SK-N-SH treated with all-trans-retinoic acid at 6 μM for 48 hours (cell line): Measurements from ENCODE around the gene RAPGEF1.

Source experiments
- BACH2 ChIP-seq: fragments of 250-450 bp; sonication (Bioruptor Pico); IDR thresholded peaks from 2 replicates; pipeline ENCODE4 v1.9.0; 2021; ENCODE audit warnings: mild to moderate bottlenecking, borderline replicate concordance
- CREB5 ChIP-seq: fragments of 250-450 bp; sonication (Bioruptor Pico); IDR thresholded peaks from 2 replicates; pipeline ENCODE4 v1.5.1; 2020; ENCODE audit warnings: low read depth, mild to moderate bottlenecking, moderate library complexity
- ZFP3 ChIP-seq: fragments of 250-450 bp; sonication (Bioruptor Pico); IDR thresholded peaks from 2 replicates; pipeline ENCODE4 v1.5.0; 2020; ENCODE audit warnings: mild to moderate bottlenecking, moderate library complexity
- ZFP30 ChIP-seq: fragments of 450-650 bp; formaldehyde crosslinking; IDR thresholded peaks from 2 replicates; pipeline ENCODE4 v1.5.0; 2022; ENCODE audit warnings: mild to moderate bottlenecking, moderate library complexity

GRCh38 chr9:131640438-131641137, 99.3 kb downstream of the RAPGEF1 start:
- no peak for TF ChIP-seq CREB5
- TF ChIP-seq BACH2 (CRISPR knock-in tag): no peak
- no peak for TF ChIP-seq ZFP30
- TF ChIP-seq ZFP3 (CRISPR knock-in tag): no peak
